Activated T-cell treated with anti-CD3 and anti-CD28 coated beads for 4 hours (primary cell): Measurements from ENCODE around the gene PAK4.
"Not testable (repeated sequence)": the region's sequence is repeated elsewhere in the genome, so short reads cannot be mapped to it uniquely, and the experiment has no call there.

ENCODE experiments used
- DNase-seq: peaks from one replicate; pipeline ENCODE4 v3.0.0-alpha.2; 2020

Gene PAK4

DNA sequence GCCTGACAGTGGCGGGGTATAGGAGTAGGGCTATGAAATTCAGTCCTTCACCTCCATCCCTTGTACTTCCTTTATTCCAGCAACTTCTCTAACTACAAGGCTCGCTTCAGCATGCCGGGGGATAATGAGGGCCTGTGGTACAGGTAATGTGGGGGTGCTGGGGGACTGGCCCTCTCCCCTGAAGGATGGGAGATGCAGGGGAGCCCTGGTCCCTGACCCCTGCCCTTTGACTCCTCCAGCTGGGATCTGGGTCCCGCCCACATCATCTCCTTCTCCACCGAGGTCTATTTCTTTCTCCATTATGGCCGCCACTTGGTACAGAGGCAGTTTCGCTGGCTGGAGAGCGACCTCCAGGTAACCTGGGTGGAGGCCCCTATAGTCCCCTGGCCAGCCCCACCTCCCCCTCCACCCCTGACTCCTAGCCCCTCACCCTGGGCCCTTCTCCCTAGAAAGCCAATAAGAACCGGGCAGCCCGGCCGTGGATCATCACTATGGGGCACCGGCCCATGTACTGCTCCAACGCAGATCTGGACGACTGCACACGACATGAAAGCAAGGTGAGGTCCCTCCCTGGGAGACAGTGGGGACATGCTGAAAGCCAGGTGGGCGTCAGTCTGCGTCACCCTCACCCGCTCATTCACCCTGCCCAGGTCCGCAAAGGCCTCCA is 25.0 kb upstream of the PAK4 start:
- no peak for DNase-seq

DNA sequence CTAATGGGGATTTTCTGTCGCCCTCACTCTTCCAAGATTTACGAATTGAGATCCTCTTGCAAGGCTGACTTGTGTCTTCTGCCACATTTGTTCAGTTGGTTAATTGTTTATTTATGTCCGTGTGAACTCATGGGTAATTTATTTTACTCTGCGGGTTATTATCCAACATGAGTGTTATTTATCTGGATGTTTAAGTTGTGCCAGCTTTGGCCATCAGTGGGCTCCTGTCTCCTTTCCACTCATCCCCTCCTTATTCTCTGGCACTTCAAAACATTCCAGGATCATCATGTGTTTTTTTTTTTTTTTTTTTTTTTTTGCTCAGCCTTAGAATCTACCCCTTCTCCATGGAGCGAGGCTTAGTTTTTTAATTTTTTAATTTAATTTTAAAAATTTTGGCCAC is 22.4 kb upstream of the PAK4 start:
- DNase-seq, result no peak

DNA sequence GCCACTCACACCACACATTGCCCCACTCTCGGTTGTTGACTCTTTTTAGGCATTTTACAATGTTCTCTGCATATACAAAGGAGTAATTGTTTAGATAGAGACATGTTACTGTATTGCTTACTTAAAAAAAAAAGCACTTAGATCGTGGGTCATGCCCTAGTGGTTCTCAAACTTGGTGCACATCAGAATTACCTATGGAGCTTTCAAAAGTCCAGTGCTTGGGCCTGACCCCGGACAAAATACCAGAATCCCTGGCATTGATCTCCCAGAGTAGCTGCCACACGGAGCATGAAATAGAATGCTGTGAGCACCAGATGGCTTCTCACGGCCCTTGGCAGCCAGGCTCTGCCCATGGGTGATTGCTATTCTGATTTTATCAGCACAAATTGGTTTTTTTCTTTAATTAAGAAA is 21.4 kb upstream of the PAK4 start:
- DNase-seq, result no peak

DNA sequence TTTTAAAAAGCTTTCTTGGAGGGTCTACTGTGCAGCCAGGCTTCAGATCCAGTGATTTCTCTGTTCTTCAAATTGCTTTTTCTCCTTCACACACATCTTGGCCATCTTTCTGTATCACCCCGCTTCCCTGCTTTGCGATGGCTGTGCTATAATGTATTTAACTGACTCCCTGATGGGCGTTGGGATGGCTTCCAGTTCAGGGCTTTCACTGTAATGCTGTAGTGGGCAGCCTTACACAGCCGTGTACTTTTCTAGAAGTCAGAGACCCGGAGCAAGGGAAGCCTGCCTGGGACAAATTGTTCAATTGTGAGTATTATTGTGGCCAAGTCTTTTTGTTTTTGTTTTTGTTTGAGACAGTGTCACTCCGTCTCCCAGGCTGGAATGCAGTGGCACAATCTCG is 19.4 kb upstream of the PAK4 start:
- no peak for DNase-seq

DNA sequence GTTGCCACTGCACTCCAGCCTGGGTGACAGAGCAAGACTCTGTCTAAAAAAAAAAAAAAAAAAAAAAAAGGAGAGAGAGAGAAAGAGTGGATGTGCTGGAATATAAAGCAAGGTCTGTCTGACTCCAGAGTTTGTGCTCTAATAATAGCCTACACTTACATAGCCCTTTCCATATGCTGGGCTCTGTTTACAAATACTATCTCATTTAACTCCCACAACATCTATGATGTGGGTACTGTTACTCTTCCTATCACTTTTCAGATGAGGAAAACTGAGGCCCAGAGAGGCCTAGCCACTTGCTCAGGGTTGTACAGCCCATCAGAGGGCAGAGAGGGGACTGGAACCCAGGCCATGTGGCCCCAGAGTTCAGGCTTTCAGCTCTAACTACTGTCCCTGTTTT is 15.9 kb upstream of the PAK4 start:
- DNase-seq, result no peak

DNA sequence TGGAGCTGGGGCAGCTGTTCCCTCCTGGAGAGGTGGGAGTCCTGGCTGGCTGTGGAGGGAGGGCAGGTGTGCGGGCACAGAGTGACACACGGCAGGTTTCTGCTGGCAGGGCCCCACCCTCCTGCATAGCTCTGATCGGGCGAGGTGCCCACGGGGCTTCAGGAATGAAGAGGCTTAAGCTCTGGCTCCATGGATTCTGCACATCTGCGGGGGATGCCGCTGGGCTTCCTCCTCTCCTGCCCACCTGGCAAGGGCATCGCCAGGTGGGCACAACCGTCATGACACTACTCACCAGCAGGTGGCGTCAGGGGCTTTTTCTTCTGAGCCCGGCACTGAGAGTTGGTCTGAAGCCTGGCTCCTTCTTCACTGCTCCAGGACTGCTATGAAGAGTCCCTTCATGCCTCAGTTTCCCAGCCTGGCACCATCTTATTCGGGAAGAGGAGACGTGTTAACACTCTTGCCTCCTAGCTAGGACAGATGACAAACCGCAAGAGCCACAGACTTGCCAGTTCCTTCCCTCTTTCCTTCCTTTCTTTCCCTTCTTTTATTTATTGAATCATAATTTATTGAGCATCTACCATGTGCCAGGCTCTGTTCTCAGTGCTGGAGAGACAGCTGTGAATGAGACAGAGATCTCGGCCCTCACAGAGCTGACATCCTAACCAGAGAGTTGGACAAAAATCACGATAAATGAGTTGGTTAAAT is 15.2 kb upstream of the PAK4 start:
- peak; percentile 76 for DNase-seq

DNA sequence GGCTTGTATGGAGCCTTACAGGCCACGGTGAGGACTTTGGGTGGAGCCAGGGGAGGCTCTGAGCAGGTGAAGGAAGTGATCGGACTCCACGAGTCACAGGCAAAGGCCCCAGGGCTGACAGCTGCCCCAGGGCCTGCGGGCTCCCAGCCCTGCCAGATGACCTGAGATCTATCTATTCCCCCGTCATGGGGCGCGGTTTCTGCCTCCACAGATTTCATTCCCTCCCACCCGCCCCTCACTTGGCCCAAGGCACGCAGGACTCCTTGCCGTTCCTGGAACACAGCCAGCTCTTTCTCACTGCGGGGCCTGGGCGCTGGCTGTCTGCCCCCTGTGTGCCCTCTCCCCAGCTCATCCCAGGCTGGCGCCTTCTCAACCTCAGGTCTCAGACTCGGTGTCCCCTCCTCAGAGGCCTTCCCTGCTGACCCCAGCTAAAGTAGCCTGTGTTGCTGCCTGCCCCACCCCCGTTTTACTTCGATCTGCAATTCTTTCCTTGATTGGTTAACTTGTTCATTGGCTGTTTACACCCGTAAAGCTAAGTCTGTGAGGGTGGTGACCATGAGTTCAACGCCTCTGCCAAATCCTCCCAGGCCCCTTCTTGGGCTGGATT is 13.9 kb upstream of the PAK4 start:
- no peak for DNase-seq

DNA sequence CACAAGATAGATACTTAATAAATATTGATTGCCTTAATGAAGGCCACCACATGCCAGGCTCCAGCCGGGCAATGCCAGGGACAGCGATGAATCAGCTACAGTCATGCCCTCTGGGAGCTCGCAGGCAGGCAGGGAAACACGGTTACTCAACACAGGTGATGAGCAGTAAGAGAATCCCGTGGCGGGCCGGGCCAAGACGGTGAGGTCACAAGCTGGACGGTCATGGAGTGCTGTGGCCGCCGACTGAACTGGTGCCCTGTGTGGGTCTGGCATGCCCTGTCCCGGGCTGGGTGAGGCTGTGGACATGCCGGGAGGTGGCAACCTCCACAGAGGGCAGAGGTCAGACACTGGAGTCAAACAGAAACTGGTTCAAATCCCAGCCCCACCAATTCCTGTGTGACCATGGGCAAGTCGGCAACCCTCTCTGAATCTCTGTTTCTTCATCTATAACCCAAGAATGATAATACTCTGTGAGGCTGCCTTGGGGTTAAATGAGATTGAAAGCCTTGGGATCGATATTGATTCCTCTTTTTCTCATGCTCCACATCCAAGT is 13.2 kb upstream of the PAK4 start:
- no peak for DNase-seq

DNA sequence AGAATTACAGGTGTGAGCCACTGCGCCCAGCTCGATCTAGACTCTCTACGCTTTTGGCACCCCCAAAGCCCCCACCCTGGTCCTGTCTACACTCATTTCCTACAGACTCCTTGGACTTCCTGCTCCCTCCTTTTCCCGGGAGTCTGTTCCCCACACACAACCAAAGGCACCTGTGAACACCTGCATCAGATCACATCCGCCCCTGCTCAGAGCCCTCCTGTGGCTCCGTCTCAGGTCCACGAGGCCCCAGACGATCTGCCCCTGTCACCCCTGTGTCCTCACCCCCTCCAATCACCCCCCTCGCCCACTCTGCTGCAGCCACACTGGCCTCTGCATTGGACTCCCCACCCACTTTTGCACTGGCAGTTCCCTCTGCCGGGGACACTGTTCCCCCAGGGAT is 12.4 kb upstream of the PAK4 start:
- no peak for DNase-seq

DNA sequence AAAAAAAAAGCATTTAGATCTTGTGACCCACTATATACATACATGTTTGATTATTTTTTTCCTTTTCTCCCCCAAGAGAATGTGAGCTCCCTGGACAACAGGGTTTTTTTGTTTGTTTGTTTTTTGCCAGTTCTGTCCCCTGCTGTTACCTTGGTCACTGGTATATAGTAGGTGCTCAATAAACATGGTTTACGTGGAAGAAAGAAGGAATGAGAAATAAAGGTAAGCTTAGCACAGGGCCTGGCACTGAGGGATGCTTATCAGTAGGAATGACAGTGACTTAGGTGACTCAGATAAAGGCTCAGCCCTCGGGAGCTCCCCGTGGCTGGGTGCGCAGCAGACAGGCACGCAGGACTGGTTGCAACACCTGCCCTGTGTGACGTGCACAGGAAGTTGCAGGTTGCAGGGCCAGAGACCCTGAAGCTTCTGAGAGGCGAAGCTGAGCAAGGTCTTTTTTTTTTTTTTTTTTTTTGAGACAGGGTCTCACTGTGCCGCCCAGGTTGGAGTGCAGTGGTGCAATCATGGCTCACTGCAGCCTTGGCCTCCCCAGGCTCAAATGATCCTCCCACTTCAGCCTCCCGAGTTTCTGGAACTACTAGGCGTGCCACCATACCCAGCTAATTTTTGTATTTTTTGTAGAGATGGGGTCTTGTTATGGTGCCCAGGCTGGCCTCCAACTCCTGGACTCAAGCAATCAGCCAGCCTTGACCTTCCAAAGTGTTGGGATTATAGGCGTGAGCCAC is 10.3 kb upstream of the PAK4 start:
- DNase-seq, result no peak

DNA sequence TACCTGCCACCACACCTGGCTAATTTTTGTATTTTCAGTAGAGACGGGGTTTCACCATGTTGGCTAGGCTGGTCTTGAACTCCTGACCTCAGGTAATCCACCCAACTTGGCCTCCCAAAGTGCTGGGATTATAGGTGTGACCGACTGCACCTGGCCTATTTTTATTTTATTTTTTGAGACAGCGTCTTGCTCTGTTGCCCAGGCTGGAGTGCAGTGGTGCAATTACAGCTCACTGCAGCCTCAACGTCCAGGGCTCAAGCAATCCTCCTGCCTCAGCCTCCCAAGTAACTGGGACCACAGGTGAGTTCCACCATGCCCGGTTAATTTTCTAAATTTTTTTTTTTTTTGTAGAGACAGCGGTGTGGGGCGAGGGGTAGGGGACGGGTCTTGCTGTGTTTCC is 8.6 kb upstream of the PAK4 start:
- DNase-seq, result not testable (repeated sequence)

DNA sequence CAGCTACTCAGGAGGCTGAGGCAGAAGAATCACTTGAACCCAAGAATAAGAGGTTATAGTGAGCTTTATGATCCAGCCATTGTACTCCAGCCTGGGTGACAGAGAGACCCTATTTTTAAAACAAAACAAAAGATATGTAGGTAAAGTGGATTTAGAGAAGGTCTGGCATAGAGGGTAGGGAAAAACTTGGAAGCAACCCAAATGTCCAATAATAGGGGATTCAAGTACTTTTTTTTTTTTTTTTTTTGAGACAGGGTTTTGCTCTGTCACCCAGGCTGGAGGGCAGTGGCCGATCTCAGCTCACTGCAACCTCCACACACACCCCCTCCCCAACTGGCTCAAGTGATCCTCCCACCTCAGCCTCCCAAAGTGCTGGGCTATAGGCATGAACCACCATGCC is 5.8 kb upstream of the PAK4 start:
- no peak for DNase-seq

DNA sequence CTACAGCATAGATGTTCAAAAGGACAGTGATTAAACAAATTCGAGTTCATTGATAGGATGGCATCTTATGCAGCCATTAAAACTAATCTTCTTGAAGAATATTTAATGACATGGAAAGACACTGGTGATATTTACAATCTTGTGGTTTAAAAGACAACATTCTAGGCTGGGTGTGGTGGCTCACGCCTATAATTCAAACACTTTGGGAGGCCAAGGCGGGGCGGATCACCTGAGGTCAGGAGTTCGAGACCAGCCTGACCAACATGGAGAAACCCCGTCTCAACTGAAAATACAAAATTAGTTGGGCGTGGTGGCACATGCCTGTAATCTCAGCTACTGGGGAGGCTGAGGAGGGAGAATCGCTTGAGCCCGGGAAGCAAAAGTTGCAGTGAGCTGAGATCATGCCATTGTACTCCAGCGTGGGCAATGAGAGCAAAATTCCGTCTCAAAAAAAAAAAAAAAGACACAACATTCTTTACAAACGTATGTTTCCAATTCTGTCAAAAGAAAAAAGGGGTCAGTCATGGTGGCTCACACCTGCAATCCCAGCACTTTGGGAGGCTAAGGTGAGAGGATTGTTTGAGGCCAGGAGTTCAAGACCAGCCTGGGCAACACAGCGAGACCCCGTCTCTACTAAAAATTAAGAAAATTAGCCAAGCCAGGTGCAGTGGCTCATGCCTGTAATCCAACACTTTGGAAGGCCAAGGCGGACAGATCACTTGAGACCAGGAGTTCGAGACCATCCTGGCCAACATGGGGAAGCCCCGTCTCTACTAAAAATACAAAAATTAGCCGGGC is 2.5 kb upstream of the PAK4 start:
- DNase-seq, result no peak

DNA sequence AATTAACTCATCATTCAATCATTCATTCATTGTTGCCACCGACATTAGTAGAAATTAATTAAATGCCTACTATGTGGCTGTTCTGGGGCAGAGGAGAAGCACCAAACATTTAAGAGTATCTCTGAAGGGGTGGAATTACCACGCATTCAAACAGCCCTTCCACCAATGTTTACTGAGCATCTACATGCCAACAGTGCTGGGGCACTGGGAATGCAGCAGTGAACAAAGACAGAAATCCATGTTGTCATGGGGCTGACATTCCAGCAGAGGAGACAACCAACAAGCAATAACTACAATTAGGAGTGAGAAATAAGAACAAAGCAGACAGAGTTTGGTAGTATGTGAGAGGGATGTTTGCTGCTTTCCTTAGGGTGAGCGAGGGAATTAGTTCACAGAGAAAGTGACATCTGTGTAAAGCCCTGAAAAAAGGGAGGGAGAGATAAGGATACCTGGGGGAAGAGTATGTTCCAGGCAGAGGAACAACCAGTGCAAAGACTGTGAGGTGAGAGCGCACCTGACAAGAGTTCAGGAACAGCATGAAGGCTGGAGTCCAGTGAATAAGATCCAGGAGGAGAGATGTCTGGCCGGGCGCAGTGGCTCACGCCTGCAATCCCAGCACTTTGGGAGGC is 1.3 kb upstream of the PAK4 start:
- DNase-seq, result no peak

DNA sequence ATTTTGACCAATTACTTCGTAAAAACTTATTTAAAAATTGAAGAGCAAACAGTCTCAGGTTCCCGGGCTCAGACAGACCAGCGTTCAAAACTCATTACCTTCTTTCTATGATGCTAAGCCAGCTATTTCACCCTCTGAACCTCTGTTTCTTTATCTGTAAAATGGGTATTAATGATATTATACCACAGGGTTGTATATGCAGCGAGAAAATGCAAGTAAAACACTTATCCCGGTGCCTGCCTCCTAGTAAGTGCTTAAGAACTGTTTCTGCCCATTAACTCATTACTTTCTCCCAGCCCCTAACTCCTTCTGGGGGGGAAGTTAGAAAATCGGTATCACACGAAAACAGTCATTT is 410 bp upstream of the PAK4 start:
- DNase-seq, result no peak

DNA sequence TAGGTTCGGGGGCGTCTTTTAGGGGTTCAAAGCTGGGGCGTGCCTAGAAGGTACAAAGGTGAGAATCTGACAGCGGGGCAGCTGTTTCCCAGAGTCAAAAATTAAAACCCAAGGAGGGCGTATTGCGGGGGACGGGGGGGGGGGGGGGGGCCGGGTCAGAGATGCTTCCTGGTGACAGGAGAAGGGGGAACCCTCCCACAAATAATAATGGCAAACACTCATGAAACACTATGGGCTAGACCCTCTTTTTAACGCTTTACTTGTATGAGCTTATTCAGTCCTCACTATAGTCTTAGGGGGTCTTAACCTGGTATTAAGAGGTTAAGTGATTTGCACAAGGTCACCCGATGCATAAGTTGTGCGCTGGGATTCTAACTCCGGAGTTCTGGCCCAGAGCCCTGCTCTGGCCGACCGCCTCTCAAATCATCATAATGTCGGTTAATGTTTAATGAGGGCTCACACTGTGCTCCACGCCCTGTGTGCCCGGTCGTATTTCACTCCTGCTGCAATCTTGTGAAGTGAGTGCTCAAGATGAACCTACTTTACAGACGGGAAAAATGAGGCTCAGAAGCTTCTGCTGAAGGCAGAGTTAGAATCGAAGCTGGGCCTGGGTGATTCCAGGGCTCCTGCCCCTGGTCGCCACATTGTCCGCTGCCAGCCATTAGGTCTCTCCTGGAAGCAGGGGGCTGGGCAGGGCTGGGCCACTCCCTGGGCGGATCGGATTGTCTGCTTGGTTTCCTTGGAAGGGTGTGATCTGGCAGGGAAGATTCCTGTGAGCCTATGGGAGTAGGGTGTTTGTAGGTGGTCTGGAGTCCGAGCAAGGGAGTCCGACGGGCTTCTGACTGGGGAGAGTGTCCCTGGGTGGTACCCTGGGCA is 964 bp downstream of the PAK4 start:
- DNase-seq, result no peak

DNA sequence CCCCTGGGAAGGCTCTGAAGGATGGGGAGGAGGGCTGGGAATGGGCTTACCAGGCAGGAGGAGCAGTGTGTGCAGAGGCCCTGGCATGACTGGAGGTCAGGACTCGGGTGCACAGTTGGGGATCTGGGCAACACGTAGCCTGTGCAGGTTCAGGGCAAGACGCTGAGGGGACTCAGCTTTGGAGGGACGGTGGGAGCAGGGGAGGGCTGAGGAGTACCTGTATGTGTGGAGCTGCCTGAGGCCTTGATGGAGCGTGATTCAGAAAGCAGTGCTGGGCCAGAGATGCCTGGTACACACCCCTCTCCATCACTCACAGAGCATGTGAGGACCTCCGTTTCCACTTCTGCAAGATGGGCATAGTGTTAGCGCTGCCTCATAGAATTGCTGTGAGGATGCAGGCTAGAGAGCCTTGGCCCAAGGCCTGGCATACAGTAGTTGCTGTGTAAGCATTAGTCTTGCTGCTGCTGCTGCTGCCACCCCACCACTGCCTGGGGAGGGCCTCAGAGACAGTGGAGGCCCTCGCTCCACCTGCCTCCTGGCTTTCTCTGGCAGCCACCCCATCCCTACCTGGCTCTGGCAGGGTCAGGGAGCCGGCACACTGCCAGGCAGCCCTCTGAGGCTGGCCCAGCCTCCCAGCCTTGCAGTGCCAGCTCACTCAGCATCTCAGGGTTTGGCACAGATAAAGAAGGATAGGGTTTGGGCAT is 2.4 kb downstream of the PAK4 start:
- no peak for DNase-seq

DNA sequence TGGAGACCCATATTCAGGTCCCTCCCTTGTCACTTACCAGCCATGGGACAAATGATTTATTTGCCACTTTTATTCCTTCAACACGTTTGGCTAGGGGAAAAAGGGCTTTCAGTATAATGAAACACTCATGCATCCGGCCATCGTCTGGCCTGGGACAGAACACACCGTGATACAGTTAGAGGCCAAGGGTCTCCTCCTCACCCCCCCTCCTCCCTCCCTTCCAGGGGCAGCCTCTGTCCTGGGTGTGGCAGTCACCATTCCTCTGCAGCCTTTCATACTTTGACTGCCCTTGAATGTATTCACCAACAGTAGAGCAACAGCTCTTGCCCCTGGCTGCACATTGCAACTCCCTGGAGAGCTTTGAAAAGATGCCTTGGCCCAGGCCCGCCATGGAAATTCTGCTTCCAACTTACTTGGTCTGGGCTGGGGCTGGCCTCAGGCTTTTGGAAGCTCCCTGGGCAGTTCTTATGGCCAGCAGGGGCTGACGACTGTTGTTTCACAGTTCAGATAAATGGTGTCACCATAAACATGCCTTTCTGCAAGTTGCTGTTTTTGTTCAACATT is 3.0 kb downstream of the PAK4 start:
- DNase-seq, result no peak

DNA sequence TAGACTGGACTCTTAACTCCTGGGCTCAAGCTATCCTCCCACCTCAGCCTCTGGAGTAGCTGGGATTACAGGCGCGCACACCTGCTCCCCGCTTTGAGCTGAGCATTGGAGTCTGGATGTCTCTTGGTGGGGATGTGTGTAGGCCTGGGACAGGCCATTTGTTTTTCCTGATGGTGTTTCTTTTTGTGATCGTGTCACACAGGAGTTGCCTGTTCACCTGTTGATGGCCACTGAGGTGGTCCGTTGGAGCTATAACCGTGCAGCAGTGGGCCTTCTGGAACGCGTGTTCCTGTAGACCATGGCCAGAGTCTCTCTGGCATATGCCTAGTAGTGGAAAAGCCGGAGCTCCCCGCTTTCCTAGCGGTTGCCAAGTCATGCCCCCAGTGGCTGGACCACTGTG is 3.5 kb downstream of the PAK4 start:
- DNase-seq, result no peak
